ENCODE data around the gene DAAM2. TPM values are rescaled to one million over a fixed set of nuclear protein-coding genes. Genes with fewer than 3 reads are reported as not detected.

The DAAM2 gene
- total RNA-seq, 2 experiments from 2014 or later, result not detected

DNA sequence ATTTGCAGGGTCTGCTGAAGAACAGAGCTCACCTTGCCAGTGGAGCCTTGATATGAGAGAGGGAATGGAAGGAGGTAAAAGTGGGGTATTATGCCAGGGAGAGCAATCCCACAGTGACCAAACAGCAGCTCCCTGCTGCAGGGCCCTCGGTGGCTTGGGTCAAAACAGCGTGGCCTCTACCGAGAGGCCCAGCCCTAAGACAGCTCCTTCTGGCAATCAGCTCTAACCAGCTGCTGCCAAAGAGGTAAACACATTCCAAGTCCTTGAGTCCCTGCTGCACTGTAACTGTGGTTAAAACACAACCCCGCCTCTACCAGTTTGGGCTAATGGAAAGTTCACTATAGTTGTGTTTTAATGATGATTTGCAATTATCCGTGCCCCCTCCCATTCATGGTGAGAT, 1.4 kb upstream of the DAAM2 start:
- no peak overlapping the region for H3K27ac Mint-ChIP-seq
- intact Hi-C loops (cut with DNase I, micrococcal nuclease), result no loop called here
- Histone ChIP-seq H3K36me3 (ENCODE audit: insufficient read depth, low read length) (no peaks in the 10 kb centered on the region), H3K27me3 (ENCODE audit: control insufficient read depth in 1 of 2, insufficient read depth in 2 of 2, low read length in 2 of 2) (peaks cover 26 to 45% of the 10 kb centered on the region in 2 experiments), H3K4me3 (ENCODE audit: low read length) (no peak overlapping the region), H3K4me1 (ENCODE audit: insufficient read depth, low read length) (no peaks in the 10 kb centered on the region), H3K9me3 (ENCODE audit: control insufficient read depth in 1 of 2, insufficient read depth in 1 of 2, low read length in 2 of 2) (peaks cover 0 to 5% of the 10 kb centered on the region in 2 experiments), H3K27ac (ENCODE audit: low read depth in 1 of 2, low read length in 2 of 2) (no peak overlapping the region)
- H3K4me1 Mint-ChIP-seq (ENCODE audit: low read depth), result no peaks in the 10 kb centered on the region
- ChIA-PET CTCF (no interaction called here), POLR2A (no interaction called here)
- ATAC-seq (ENCODE audit: poor library complexity), result no peak
- TF ChIP-seq CTCF (IDR thresholded peaks at IDR 0.05), result no peak
- DNase-seq, result no peak
- no peaks in the 10 kb centered on the region for H3K9me3 Mint-ChIP-seq
- peaks cover 77% of the 10 kb centered on the region for H3K27me3 Mint-ChIP-seq
- H3K4me3 Mint-ChIP-seq, result no peak overlapping the region
- no peaks in the 10 kb centered on the region for H3K36me3 Mint-ChIP-seq (ENCODE audit: low read depth)

- no peak for ATAC-seq (ENCODE audit: poor library complexity)
- no peak overlapping the region for H3K27ac Mint-ChIP-seq
- POLR2A ChIA-PET, result no interaction called here
- H3K4me1 ChIP-seq (ENCODE audit: insufficient read depth, low read length), result no peaks in the 10 kb centered on the region
- H3K4me1 Mint-ChIP-seq (ENCODE audit: low read depth), result no peaks in the 10 kb centered on the region
- H3K27me3 Mint-ChIP-seq, result peaks cover 78% of the 10 kb centered on the region
- H3K4me3 ChIP-seq (ENCODE audit: low read length), result no peak overlapping the region
- peaks cover 0 to 5% of the 10 kb centered on the region in 2 experiments for H3K9me3 ChIP-seq (ENCODE audit: control insufficient read depth in 1 of 2, insufficient read depth in 1 of 2, low read length in 2 of 2)
- no peak for TF ChIP-seq CTCF (IDR thresholded peaks at IDR 0.05)
- H3K4me3 Mint-ChIP-seq, result no peak overlapping the region
- H3K36me3 Mint-ChIP-seq (ENCODE audit: low read depth), result no peaks in the 10 kb centered on the region
- intact Hi-C loops (cut with DNase I, micrococcal nuclease), result no loop called here
- CTCF ChIA-PET, result no interaction called here
- no peak overlapping the region for H3K27ac ChIP-seq (ENCODE audit: low read depth in 1 of 2, low read length in 2 of 2)
- no peaks in the 10 kb centered on the region for H3K9me3 Mint-ChIP-seq
- no peak for DNase-seq
- H3K36me3 ChIP-seq (ENCODE audit: insufficient read depth, low read length), result no peaks in the 10 kb centered on the region
- H3K27me3 ChIP-seq (ENCODE audit: control insufficient read depth in 1 of 2, insufficient read depth in 2 of 2, low read length in 2 of 2), result peaks cover 26 to 45% of the 10 kb centered on the region in 2 experiments
Measured at GRCh38 chr6:39791311-39791710, 865 bp upstream of the DAAM2 start.

- Mint-ChIP-seq H3K4me3 (no peak overlapping the region), H3K27me3 (peaks cover 72% of the 10 kb centered on the region), H3K9me3 (no peaks in the 10 kb centered on the region), H3K36me3 (ENCODE audit: low read depth) (no peaks in the 10 kb centered on the region), H3K4me1 (ENCODE audit: low read depth) (no peaks in the 10 kb centered on the region), H3K27ac (no peak overlapping the region)
- Histone ChIP-seq H3K9me3 (ENCODE audit: control insufficient read depth in 1 of 2, insufficient read depth in 1 of 2, low read length in 2 of 2) (peaks cover 0 to 5% of the 10 kb centered on the region in 2 experiments), H3K36me3 (ENCODE audit: insufficient read depth, low read length) (no peaks in the 10 kb centered on the region), H3K27me3 (ENCODE audit: control insufficient read depth in 1 of 2, insufficient read depth in 2 of 2, low read length in 2 of 2) (peaks cover 26 to 40% of the 10 kb centered on the region in 2 experiments), H3K4me1 (ENCODE audit: insufficient read depth, low read length) (no peaks in the 10 kb centered on the region), H3K27ac (ENCODE audit: low read depth in 1 of 2, low read length in 2 of 2) (no peak overlapping the region), H3K4me3 (ENCODE audit: low read length) (no peak overlapping the region)
- DNase-seq, result no peak
- ChIA-PET POLR2A (no interaction called here), CTCF (no interaction called here)
- no peak for TF ChIP-seq CTCF (IDR thresholded peaks at IDR 0.05)
- intact Hi-C loops (cut with DNase I, micrococcal nuclease), result no loop called here
- ATAC-seq (ENCODE audit: poor library complexity), result no peak
Measured at GRCh38 chr6:39792540-39793450, 619 bp downstream of the DAAM2 start.
